ENCODE results near the gene CRYBB1. TPM values are rescaled to one million over a fixed set of nuclear protein-coding genes. Genes with fewer than 3 reads are reported as not detected.

The CRYBB1 gene
- total RNA-seq, 4 donors from 2014 or later, result 1.0 TPM; not detected in 3

DNA sequence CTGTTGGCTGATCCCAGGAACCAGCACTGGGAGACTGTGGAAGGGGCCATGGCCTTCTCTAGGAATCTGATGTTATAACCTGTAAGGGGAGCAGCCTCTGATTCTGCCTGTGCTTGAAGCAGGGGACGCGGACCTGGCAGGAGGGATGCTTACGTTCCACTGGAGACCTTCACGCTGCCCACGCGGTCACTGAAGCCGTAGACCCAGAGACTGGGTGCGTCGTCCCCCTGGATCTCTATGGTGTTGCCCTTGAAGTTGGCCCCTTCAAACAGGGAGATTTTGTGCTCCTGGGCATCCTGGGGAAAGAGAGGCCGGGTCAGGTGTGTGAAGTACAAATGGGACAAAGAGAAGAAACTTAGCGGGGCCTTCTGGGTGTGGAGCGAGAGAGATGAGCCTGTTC, 16.1 kb downstream of the CRYBB1 start:
- Histone ChIP-seq H3K4me1 (no peaks in the 10 kb centered on the region), H3K9me3 (no peaks in the 10 kb centered on the region), H3K27ac (no peak overlapping the region), H3K36me3 (no peaks in the 10 kb centered on the region), H3K27me3 (no peaks in the 10 kb centered on the region), H3K4me3 (replicated peaks in 1 of 3) (no peak overlapping the region)
- DNase-seq, result no peak
- intact Hi-C loops (cut with DNase I), result no loop called here
- TF ChIP-seq, protein P1, sequence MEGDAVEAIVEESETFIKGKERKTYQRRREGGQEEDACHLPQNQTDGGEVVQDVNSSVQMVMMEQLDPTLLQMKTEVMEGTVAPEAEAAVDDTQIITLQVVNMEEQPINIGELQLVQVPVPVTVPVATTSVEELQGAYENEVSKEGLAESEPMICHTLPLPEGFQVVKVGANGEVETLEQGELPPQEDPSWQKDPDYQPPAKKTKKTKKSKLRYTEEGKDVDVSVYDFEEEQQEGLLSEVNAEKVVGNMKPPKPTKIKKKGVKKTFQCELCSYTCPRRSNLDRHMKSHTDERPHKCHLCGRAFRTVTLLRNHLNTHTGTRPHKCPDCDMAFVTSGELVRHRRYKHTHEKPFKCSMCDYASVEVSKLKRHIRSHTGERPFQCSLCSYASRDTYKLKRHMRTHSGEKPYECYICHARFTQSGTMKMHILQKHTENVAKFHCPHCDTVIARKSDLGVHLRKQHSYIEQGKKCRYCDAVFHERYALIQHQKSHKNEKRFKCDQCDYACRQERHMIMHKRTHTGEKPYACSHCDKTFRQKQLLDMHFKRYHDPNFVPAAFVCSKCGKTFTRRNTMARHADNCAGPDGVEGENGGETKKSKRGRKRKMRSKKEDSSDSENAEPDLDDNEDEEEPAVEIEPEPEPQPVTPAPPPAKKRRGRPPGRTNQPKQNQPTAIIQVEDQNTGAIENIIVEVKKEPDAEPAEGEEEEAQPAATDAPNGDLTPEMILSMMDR (IDR thresholded peaks at IDR 0.05), result no peak
- no peak for TF ChIP-seq POLR2A (IDR thresholded peaks at IDR 0.05)
- WGBS, 2 donors, result 80 to 91% methylated on average over 10 to 12 of the region's 12 CpGs

DNA sequence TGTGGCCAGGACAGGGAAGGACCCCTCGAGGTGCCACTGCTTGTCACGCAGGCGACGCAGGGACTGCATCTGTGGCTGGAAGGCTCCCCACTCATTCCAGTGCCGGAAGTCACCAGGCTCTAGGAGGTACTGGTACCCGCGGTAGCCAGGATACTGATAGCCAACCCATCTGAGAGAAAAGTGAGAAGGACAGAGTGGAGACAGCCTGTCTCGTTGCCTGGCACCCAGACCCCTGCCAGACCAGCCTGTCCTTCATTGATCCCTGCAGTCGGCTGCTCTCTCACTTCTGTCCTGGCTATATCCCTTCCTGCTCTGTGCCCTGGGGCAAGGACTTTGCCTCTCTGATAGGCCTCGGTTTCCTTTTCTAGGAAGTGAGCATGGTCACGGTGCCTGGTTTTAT, 18.3 kb downstream of the CRYBB1 start:
- H3K27ac ChIP-seq, result no peak overlapping the region
- H3K36me3 ChIP-seq, result no peaks in the 10 kb centered on the region
- no peaks in the 10 kb centered on the region for H3K4me1 ChIP-seq
- no peak overlapping the region for H3K4me3 ChIP-seq (replicated peaks in 1 of 3)
- H3K27me3 ChIP-seq, result no peaks in the 10 kb centered on the region
- DNase-seq, result no peak
- 74 to 84% methylated on average over 11 of the region's 11 CpGs for WGBS, 2 donors
- intact Hi-C loops (cut with DNase I), result no loop called here
- TF ChIP-seq, protein P1 (IDR thresholded peaks at IDR 0.05), result no peak
- no peak for TF ChIP-seq POLR2A (IDR thresholded peaks at IDR 0.05)
- no peaks in the 10 kb centered on the region for H3K9me3 ChIP-seq

DNA sequence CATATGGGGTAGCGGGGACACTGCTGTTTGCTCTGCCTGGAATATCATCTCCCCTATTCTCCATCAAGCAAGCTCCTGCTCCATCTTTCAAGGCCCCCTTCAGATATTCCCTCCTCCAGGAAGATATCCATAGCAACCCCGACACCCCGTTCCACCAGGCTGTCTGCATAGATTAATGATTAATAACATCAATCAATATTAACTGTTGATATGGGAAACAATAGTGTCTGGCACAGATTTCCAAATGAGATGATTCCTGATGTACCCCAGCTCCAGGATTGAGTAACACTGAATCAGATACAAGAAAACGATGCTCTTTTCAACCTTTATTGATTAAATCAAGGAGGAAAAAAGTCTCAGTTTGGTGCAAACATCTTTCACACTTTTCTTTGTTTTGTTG, 20.3 kb downstream of the CRYBB1 start:
- intact Hi-C loops (cut with DNase I), result no loop called here
- 90 to 93% methylated on average over 4 of the region's 4 CpGs for WGBS, 2 donors

DNA sequence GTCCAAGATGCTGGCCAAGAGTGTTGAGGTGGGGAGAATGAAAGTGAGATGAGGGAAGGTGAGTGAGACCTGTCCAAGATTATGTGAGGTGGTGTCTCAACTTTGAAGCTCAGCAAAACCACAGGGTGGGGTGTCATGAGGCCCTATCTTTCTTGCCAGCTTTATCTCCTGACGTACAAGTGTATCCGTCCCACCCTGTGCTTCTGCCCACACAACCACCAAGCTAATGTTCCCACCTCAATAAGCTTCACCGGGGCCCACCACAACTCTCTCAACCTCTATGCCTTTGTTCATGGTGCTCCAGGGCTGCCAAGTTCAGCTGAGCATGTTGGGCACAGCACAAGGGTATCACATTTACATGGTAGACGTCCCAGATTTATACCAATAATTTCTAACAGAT, 20.8 kb downstream of the CRYBB1 start:
- no peaks in the 10 kb centered on the region for H3K4me1 ChIP-seq

More for the DNA sequence above, 20.3 kb downstream of the CRYBB1 start:
- Histone ChIP-seq H3K27me3 (no peaks in the 10 kb centered on the region), H3K4me1 (no peaks in the 10 kb centered on the region), H3K36me3 (no peaks in the 10 kb centered on the region), H3K27ac (no peak overlapping the region), H3K4me3 (replicated peaks in 1 of 3) (no peak overlapping the region), H3K9me3 (no peaks in the 10 kb centered on the region)
- no peak for DNase-seq
- TF ChIP-seq, protein P1 (IDR thresholded peaks at IDR 0.05), result no peak
- no peak for TF ChIP-seq POLR2A (IDR thresholded peaks at IDR 0.05)

DNA sequence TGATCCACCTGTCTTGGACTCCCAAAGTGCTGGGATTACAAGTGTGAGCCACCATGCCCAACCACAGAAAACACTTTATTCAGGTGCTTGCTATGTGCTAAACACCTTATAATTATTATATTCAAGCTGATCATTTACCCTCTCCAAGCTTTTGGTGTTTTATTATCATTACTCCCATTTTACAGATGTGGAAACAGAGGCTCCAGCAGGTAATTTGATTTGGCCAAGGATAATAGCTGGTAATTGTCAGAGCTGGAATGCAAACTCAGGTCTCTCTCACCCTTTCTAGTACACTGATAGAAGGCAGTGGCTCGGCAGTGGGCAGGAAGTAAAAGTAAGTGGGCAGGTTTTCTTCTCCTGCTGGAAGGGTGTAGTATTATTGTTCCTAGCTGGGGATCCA, 24.1 kb downstream of the CRYBB1 start:
- intact Hi-C loops (cut with DNase I), result no loop called here
- TF ChIP-seq POLR2A (IDR thresholded peaks at IDR 0.05), result no peak
- TF ChIP-seq, protein P1 (IDR thresholded peaks at IDR 0.05), result no peak
- H3K4me3 ChIP-seq (replicated peaks in 1 of 3), result no peak overlapping the region
- no peaks in the 10 kb centered on the region for H3K36me3 ChIP-seq
- H3K9me3 ChIP-seq, result no peaks in the 10 kb centered on the region
- 29 to 52% methylated on average over 1 of the region's 1 CpG for WGBS, 2 donors
- no peaks in the 10 kb centered on the region for H3K27me3 ChIP-seq
- H3K27ac ChIP-seq, result no peak overlapping the region
- DNase-seq, result no peak
- H3K4me1 ChIP-seq, result peaks cover 7 to 9% of the 10 kb centered on the region in 2 donors

More for the DNA sequence above, 20.8 kb downstream of the CRYBB1 start:
- Histone ChIP-seq H3K36me3 (no peaks in the 10 kb centered on the region), H3K9me3 (no peaks in the 10 kb centered on the region), H3K27ac (no peak overlapping the region), H3K4me3 (replicated peaks in 1 of 3) (no peak overlapping the region), H3K27me3 (no peaks in the 10 kb centered on the region)
- DNase-seq, result no peak
- TF ChIP-seq, protein P1 (IDR thresholded peaks at IDR 0.05), result no peak
- no peak for TF ChIP-seq POLR2A (IDR thresholded peaks at IDR 0.05)
- WGBS, 2 donors, result 86% methylated on average over 4 of the region's 4 CpGs
- intact Hi-C loops (cut with DNase I), result no loop called here
